HG03442 (cell line): Measurements from ENCODE around the gene SARS2.

ENCODE experiments used
- ATAC-seq: cut with Tn5 transposase; IDR thresholded peaks from one replicate; pipeline ENCODE4 v1.9.1; 2021; ENCODE audit warnings: mild to moderate bottlenecking, moderate library complexity; ENCODE audit not compliant: unreplicated experiment

SARS2 gene

GRCh38 chr19:38867171-38867780 is 63.3 kb downstream of the SARS2 start:
- no peak for ATAC-seq
